HG02943 (cell line): ENCODE measurements around the gene CLCN2.
"Not testable (repeated sequence)": the region's sequence is repeated elsewhere in the genome, so short reads cannot be mapped to it uniquely, and the experiment has no call there.

Experiments
- ATAC-seq: cut with Tn5 transposase; IDR thresholded peaks from one replicate; pipeline ENCODE4 v1.9.1; 2021; ENCODE audit warnings: mild to moderate bottlenecking, low read depth, moderate library complexity; ENCODE audit not compliant: unreplicated experiment

The CLCN2 gene

GRCh38 chr3:184347321-184348056 lies 13.9 kb downstream of the CLCN2 start:
- ATAC-seq, result no peak

GRCh38 chr3:184346480-184347190 lies 14.8 kb downstream of the CLCN2 start:
- ATAC-seq, result no peak

GRCh38 chr3:184345317-184346144 lies 15.9 kb downstream of the CLCN2 start:
- no peak for ATAC-seq

GRCh38 chr3:184344579-184345316 lies 16.7 kb downstream of the CLCN2 start:
- no peak for ATAC-seq

- no peak for ATAC-seq
Observed at GRCh38 chr3:184343200-184343876, 18.1 kb downstream of the CLCN2 start.

- ATAC-seq, result no peak
Observed at GRCh38 chr3:184341925-184342324, 19.5 kb downstream of the CLCN2 start.

GRCh38 chr3:184339451-184340135 lies 21.8 kb downstream of the CLCN2 start:
- ATAC-seq, result not testable (repeated sequence)

GRCh38 chr3:184339001-184339400 lies 22.4 kb downstream of the CLCN2 start:
- ATAC-seq, result no peak

- ATAC-seq, result no peak
Observed at GRCh38 chr3:184338511-184338945, 22.9 kb downstream of the CLCN2 start.

- ATAC-seq, result no peak
Observed at GRCh38 chr3:184337981-184338380, 23.4 kb downstream of the CLCN2 start.

GRCh38 chr3:184337399-184337714 lies 24.0 kb downstream of the CLCN2 start, which contains the start of gene FAM131A:
TSS of gene FAM131A (plus strand) at chr3:184337600. CDS start at chr3:184337631, 31 bp downstream.
- no peak for ATAC-seq

GRCh38 chr3:184336547-184337398 lies 24.6 kb downstream of the CLCN2 start:
- ATAC-seq, result no peak

GRCh38 chr3:184335661-184336546 lies 25.5 kb downstream of the CLCN2 start:
- ATAC-seq, result peak; percentile 63

GRCh38 chr3:184335291-184335660 lies 26.1 kb downstream of the CLCN2 start:
- ATAC-seq, result peak; percentile 22

- no peak for ATAC-seq
Observed at GRCh38 chr3:184334470-184335158, 26.8 kb downstream of the CLCN2 start.

GRCh38 chr3:184333700-184334099 lies 27.7 kb downstream of the CLCN2 start:
- ATAC-seq, result no peak

GRCh38 chr3:184333190-184333589 lies 28.2 kb downstream of the CLCN2 start:
- no peak for ATAC-seq
